ENCODE data around the gene LCE7A. TPM values are rescaled to one million over a fixed set of nuclear protein-coding genes. Genes with fewer than 3 reads are reported as not detected.

LCE7A gene
- total RNA-seq, 1 experiment from 2014 or later: not detected

GRCh38 chr1:152817309-152817708 lies 42.5 kb upstream of the LCE7A start (continued):
- TF ChIP-seq ZNF532 (CRISPR knock-in tag; IDR thresholded peaks at IDR 0.05; ENCODE audit: borderline replicate concordance): no peak

GRCh38 chr1:152823294-152823693 lies 36.5 kb upstream of the LCE7A start:
- ChIA-PET POLR2A (no interaction called here), CTCF (no interaction called here)
- no peak overlapping the region for H3K27ac Mint-ChIP-seq
- peaks cover 66% of the 10 kb centered on the region for H3K9me3 Mint-ChIP-seq
- TF ChIP-seq TEAD4 (CRISPR knock-in tag; IDR thresholded peaks at IDR 0.05): no peak
- no peak for TF ChIP-seq STAT6 (CRISPR knock-in tag; conservative IDR thresholded peaks at IDR 0.05; ENCODE audit: low read depth)
- no peak for TF ChIP-seq HMGA2 (CRISPR knock-in tag; IDR thresholded peaks at IDR 0.05)
- no peak for TF ChIP-seq NR1H2 (CRISPR knock-in tag; IDR thresholded peaks at IDR 0.05)
- no peak for TF ChIP-seq ATF3 (CRISPR knock-in tag; conservative IDR thresholded peaks at IDR 0.05)
- no peak for TF ChIP-seq TP53 (CRISPR knock-in tag; IDR thresholded peaks at IDR 0.05)
- TF ChIP-seq E2F1 (CRISPR knock-in tag; IDR thresholded peaks at IDR 0.05): no peak
- no peak for TF ChIP-seq EMX1 (CRISPR knock-in tag; IDR thresholded peaks at IDR 0.05)
- TF ChIP-seq JAZF1 (CRISPR knock-in tag; IDR thresholded peaks at IDR 0.05): no peak
- no peak for TF ChIP-seq SMAD3 (CRISPR knock-in tag; IDR thresholded peaks at IDR 0.05; ENCODE audit: borderline replicate concordance)
- no peak for TF ChIP-seq SOX15 (CRISPR knock-in tag; IDR thresholded peaks at IDR 0.05)
- TF ChIP-seq ELF4 (CRISPR knock-in tag; IDR thresholded peaks at IDR 0.05; ENCODE audit: low read depth): no peak
- no peak for TF ChIP-seq ZNF317 (CRISPR knock-in tag; IDR thresholded peaks at IDR 0.05; ENCODE audit: borderline replicate concordance, low read depth)
- TF ChIP-seq FOXP4 (CRISPR knock-in tag; IDR thresholded peaks at IDR 0.05): no peak
- TF ChIP-seq ARID4B (CRISPR knock-in tag; IDR thresholded peaks at IDR 0.05; ENCODE audit: borderline replicate concordance): no peak
- no peak for TF ChIP-seq MLX (CRISPR knock-in tag; IDR thresholded peaks at IDR 0.05)
- no peak for TF ChIP-seq PRRX2 (CRISPR knock-in tag; IDR thresholded peaks at IDR 0.05)
- no peak for TF ChIP-seq OVOL2 (CRISPR knock-in tag; IDR thresholded peaks at IDR 0.05; ENCODE audit: borderline replicate concordance)
- TF ChIP-seq NFYB (CRISPR knock-in tag; conservative IDR thresholded peaks at IDR 0.05; ENCODE audit: low read depth): no peak
- DNase-seq (ENCODE audit: low spot score) (no peak), ATAC-seq (no peak)
- peaks cover 49% of the 10 kb centered on the region for H3K36me3 Mint-ChIP-seq
- H3K27me3 Mint-ChIP-seq (ENCODE audit: low read depth): peaks cover 9% of the 10 kb centered on the region; the same call in 1 of the 2 replicates
- no peaks in the 10 kb centered on the region for H3K4me1 Mint-ChIP-seq
- H3K4me3 Mint-ChIP-seq: no peak overlapping the region

Data from WTC11 (cell line).